Spleen (tissue), 11 donors: ENCODE measurements around the gene SELENOM. TPM values are rescaled to one million over a fixed set of nuclear protein-coding genes. Genes with fewer than 3 reads are reported as not detected.

Experiments used
- DNase-seq: peaks from one replicate; pipeline ENCODE4 v3.0.0-alpha.2; 2020
- H3K27ac ChIP-seq, 8 donors: fragments of 200-600 bp; sonication (generic) in 7 of 8; 1 replicate in 4 of 8; 2 replicates in 4 of 8; pipeline versions ENCODE4 v1.5.0 to v1.8.0; 2016 to 2021; ENCODE audit warnings: inconsistent platforms in 4 of 8, mild to moderate bottlenecking in 4 of 8, moderate library complexity in 1 of 8
- H3K27me3 ChIP-seq, 7 donors: fragments of 200-600 bp; sonication (generic) in 6 of 7; replicated peaks in 1 of 7; 1 replicate in 4 of 7; 2 replicates in 3 of 7; pipeline versions ENCODE4 v1.5.0 to v1.8.0; 2016 to 2021; ENCODE audit warnings: inconsistent platforms in 3 of 7, mild to moderate bottlenecking in 1 of 7
- H3K36me3 ChIP-seq, 6 donors: fragments of 200-600 bp; sonication (generic) in 5 of 6; 1 replicate in 4 of 6; 2 replicates in 2 of 6; pipeline versions ENCODE4 v1.5.0 to v1.8.0; 2016 to 2021; ENCODE audit warnings: inconsistent platforms in 2 of 6
- H3K4me1 ChIP-seq, 6 donors: fragments of 200-600 bp; sonication (generic) in 5 of 6; 1 replicate in 3 of 6; 2 replicates in 3 of 6; pipeline versions ENCODE4 v1.5.0 to v1.8.0; 2016 to 2021; ENCODE audit warnings: inconsistent platforms in 3 of 6
- H3K4me3 ChIP-seq, 8 donors: fragments of 200-600 bp; sonication (generic) in 7 of 8; 1 replicate in 4 of 8; 2 replicates in 4 of 8; pipeline versions ENCODE4 v1.5.0 to v1.8.0; 2016 to 2021; ENCODE audit warnings: inconsistent platforms in 4 of 8, mild to moderate bottlenecking in 4 of 8, moderate library complexity in 2 of 8
- H3K9me3 ChIP-seq, 8 donors: fragments of 200-600 bp; sonication (generic) in 7 of 8; 1 replicate in 4 of 8; 2 replicates in 4 of 8; pipeline versions ENCODE4 v1.5.0 to v1.8.0; 2016 to 2021; ENCODE audit warnings: inconsistent platforms in 4 of 8
- POLR2A ChIP-seq, 3 donors: fragments of 450-650 bp; IDR thresholded peaks; one replicate each; pipeline ENCODE4 v1.5.1; 2017; ENCODE audit warnings: antibody characterized with exemption in 3 of 3, mild to moderate bottlenecking in 1 of 3
- POLR2AphosphoS5 ChIP-seq, 3 donors: sonication (generic); formaldehyde crosslinking; IDR thresholded peaks; one replicate each; pipeline ENCODE4 v1.5.1; 2017; ENCODE audit warnings: antibody characterized with exemption in 3 of 3
- WGBS, 5 donors: extraction: QIAGEN DNeasy Blood & Tissue Kit in 3 of 5; methylation state at CpG; one replicate each; pipeline versions ENCODE4 v1.1.5 to v1.1.7; 2013 to 2018; 5-methylcytosine and 5-hydroxymethylcytosine counted together
- intact Hi-C: fragments of 100-400 bp; cut with DNase I; formaldehyde crosslinking; loops from one replicate; pipeline ENCODE4 v1.15.0; 2023; ENCODE audit warnings: low total_unique reads
- polyA plus RNA-seq, 3 donors: library from polyadenylated mRNA; stranded (reverse); fragments of 200-250 nt; gene quantifications; one replicate each; pipeline ENCODE4 v1.2.1, GENCODE V29; 2013
- total RNA-seq, 7 donors: library from RNA; depleted of rRNA in 3 of 7; stranded (reverse); fragments of >200 nt in 3 of 7; fragmentation: NEBNext Ultra II Directional in 4 of 7; extraction: Animal tissue kit (Norgen Biotek cat#: 25700) in 4 of 7; gene quantifications; one replicate each; pipeline versions ENCODE4 v1.1.0 to v1.2.1, GENCODE V29; 2016 to 2021
- TF ChIP-seq, protein P1 (sequence below), 11 experiments: fragments of 200-600 bp in 7 of 11; fragments of 450-650 bp in 4 of 11; sonication (generic) in 4 of 11; IDR thresholded peaks in 8 of 11; conservative IDR thresholded peaks in 3 of 11; 1 replicate in 7 of 11; 2 replicates in 4 of 11; pipeline versions ENCODE4 v1.4.0 to v1.8.0; 2016 to 2021; ENCODE audit warnings: antibody characterized with exemption in 11 of 11, inconsistent platforms in 4 of 11, mild to moderate bottlenecking in 1 of 11
- donor health status: healthy with polysubstance abuse.
- donor health status: DM: no; HTN: no; CAD: no; lungs with moderate emphysema.
- donor health status: DM: no; HTN: no; CAD: no.
- donor health status: Bipolar disorder and iron deficiency.
- donor health status: healthy.
- donor health status: DM: no; HTN: no; CAD: no.
- donor health status: DM: yes; HTN: yes; CAD: no.

Gene SELENOM
- total and polyA plus RNA-seq, 10 donors, result 47.0 to 151 (median 70.3) TPM

DNA sequence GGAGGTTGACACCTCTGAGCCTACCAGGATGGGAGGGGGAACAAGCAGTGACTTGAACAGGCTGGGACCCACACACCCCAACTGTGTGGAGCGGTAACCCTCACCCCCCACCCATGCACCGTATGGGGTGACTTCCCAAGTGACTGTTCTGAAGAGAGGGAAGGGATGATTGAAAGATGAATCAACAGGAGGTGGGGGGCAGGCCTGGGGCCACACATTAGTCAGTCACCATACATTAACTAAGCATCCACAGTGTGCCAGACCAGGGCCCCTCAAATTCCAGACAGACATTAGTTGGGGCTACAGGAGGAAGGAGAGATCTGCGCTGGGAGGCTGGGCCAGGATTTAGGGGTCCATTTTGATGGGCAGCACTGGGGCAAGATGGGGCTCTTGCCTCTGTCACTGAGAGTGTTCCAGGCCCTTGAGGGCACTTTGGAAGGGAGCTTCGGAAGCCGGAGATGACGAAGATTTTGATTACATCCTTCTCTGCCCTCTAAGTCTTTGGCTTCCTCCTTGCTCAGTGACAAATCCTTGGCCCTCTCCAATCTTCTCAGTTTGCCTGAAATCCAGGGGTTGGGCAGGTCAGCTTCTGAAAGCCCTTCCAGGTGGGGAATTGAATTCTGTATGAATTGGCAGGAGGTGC lies 25.3 kb downstream of the SELENOM start:
- DNase-seq, result no peak
- 49 to 66% (median 58%) methylated on average over 6 of the region's 6 CpGs for WGBS, 5 donors
- intact Hi-C loops, result loop anchor here (5.0 kb wide), 1 partner anchor 115 kb away; the partner anchor contains the start of genes MORC2 and TUG1
- Histone ChIP-seq H3K4me3 (peak overlapping the region; percentile 69 to 95 (median 82)), H3K36me3 (peaks cover 0 to 18% (median 0%) of the 10 kb centered on the region in 6 donors), H3K9me3 (no peaks in the 10 kb centered on the region), H3K4me1 (peaks cover 12 to 77% (median 61%) of the 10 kb centered on the region in 6 donors), H3K27me3 (no peaks in the 10 kb centered on the region), H3K27ac (peak overlapping the region in 7 of 8 donors; percentile 76 to 96 (median 92))
- TF ChIP-seq, protein P1, sequence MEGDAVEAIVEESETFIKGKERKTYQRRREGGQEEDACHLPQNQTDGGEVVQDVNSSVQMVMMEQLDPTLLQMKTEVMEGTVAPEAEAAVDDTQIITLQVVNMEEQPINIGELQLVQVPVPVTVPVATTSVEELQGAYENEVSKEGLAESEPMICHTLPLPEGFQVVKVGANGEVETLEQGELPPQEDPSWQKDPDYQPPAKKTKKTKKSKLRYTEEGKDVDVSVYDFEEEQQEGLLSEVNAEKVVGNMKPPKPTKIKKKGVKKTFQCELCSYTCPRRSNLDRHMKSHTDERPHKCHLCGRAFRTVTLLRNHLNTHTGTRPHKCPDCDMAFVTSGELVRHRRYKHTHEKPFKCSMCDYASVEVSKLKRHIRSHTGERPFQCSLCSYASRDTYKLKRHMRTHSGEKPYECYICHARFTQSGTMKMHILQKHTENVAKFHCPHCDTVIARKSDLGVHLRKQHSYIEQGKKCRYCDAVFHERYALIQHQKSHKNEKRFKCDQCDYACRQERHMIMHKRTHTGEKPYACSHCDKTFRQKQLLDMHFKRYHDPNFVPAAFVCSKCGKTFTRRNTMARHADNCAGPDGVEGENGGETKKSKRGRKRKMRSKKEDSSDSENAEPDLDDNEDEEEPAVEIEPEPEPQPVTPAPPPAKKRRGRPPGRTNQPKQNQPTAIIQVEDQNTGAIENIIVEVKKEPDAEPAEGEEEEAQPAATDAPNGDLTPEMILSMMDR (IDR thresholded peaks at IDR 0.05 in 8 of 11, conservative IDR thresholded peaks at IDR 0.05 in 3 of 11), result no peak
- no peak for TF ChIP-seq POLR2A (IDR thresholded peaks at IDR 0.05)
- no peak for TF ChIP-seq POLR2AphosphoS5 (IDR thresholded peaks at IDR 0.05)

DNA sequence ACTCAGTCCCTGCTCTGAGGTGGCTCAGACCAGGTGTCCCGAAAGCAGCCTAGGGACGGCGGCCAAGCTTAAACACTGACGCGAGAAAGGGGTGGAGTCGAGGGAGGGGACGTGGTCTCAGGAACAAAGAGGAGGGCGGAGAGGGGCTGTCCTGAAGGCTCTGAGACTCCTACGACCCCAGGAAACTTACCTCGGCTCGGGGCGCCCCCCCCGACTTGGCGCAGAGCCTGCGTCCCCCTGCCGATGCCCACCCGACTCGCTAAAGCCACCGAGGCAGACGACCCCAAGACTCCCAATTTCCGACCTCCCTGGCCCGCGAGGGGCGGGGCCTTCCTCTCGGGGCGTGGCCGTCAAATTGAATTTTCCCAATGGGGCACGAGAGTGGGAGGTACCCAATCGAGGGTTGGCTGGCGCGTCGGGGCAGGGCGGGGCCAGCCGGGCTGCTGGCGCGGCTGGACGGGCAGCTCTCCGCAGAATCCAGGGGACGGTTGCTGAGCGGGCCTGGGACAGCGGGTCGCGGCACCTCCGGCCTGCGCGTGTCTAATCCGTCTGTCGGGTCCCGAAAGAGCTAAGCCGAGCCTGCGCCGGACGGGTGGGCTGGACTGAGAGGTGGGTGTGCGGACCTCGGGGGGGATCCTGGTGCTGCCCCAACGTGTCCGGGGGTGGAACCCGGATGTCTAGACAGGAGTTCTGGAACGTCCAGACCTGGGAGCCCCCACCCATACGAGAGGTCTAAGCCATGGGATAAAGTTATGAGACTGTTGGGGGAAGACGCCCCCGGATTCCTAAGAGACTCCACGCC lies 26.3 kb downstream of the SELENOM start, which contains the start of gene SMTN:
TSS of gene SMTN (plus strand) at position 471 of the 802 bp plus-strand sequence. CDS start 1,941 bp downstream, outside the sequence.
- Histone ChIP-seq H3K9me3 (no peaks in the 10 kb centered on the region), H3K36me3 (peaks cover 0 to 8% (median 0%) of the 10 kb centered on the region in 6 donors), H3K27me3 (no peaks in the 10 kb centered on the region), H3K27ac (peak within 1 kb of the TSS; percentile 64 to 96 (median 92)), H3K4me1 (peaks cover 12 to 69% (median 56%) of the 10 kb centered on the region in 6 donors), H3K4me3 (peak within 1 kb of the TSS; percentile 69 to 95 (median 82))
- 0 to 1% (median 0%) methylated on average over 34 to 63 of the region's 63 CpGs for WGBS, 5 donors
- DNase-seq, result peak; percentile 97
- intact Hi-C loops, result loop anchor here (5.0 kb wide), 1 partner anchor 114 kb away; the partner anchor contains the start of genes MORC2 and TUG1
- TF ChIP-seq, protein P1 (IDR thresholded peaks at IDR 0.05 in 8 of 11, conservative IDR thresholded peaks at IDR 0.05 in 3 of 11), result peak in 2 of 11 experiments; percentile 7 to 12
- TF ChIP-seq POLR2AphosphoS5 (IDR thresholded peaks at IDR 0.05) (peak; percentile 94 to 98 (median 97)), POLR2A (IDR thresholded peaks at IDR 0.05) (peak; percentile 47 to 88 (median 75))

DNA sequence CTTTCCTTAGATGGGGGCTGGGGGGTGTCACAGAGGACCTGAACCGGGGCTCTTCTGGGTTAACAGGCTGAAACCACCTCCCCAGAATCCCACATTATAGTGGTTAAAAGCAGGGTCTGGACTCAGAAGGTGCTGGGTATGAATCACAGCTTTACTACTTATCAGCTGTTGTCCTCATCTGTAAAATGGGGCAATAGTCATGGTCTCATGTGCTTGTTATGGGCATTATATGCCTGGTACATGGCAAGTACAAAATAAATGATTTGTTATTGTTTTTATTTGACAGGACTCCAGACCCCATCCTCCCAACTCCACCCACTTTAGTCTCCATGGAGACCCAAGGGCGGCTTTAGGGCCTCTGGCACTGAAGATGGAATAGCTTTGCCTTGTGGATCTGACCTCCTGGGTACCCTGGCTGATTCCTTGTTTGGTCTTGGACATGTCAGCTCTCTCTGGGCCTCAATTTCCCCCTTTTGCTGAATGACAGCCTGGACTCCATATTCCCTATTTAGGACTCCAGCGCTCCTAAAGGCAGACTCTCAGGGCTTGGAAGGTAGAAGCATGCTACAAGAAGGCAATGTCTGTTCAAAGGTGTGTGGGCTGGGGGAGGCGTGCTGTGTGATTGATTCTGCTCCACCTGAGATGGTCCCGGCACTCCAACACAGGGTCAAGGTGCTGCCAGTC lies 27.1 kb downstream of the SELENOM start:
- H3K27ac ChIP-seq, result peak overlapping the region; percentile 64 to 96 (median 92)
- no peaks in the 10 kb centered on the region for H3K27me3 ChIP-seq
- no peak for DNase-seq
- H3K4me3 ChIP-seq, result peak overlapping the region; percentile 69 to 95 (median 82)
- WGBS, 5 donors, result 33 to 36% (median 36%) methylated on average over 5 of the region's 5 CpGs
- TF ChIP-seq POLR2AphosphoS5 (IDR thresholded peaks at IDR 0.05), result no peak
- TF ChIP-seq, protein P1 (IDR thresholded peaks at IDR 0.05 in 8 of 11, conservative IDR thresholded peaks at IDR 0.05 in 3 of 11), result no peak
- TF ChIP-seq POLR2A (IDR thresholded peaks at IDR 0.05), result no peak
- peaks cover 0 to 7% (median 0%) of the 10 kb centered on the region in 6 donors for H3K36me3 ChIP-seq
- H3K9me3 ChIP-seq, result no peaks in the 10 kb centered on the region
- intact Hi-C loops, result loop anchor here (5.0 kb wide), 1 partner anchor 113 kb away; the partner anchor contains the start of genes MORC2 and TUG1
- peaks cover 12 to 63% (median 48%) of the 10 kb centered on the region in 6 donors for H3K4me1 ChIP-seq
